ENCODE data around the gene STK25. TPM values are rescaled to one million over a fixed set of nuclear protein-coding genes. Genes with fewer than 3 reads are reported as not detected.

The STK25 gene
- total and polyA plus RNA-seq, 2 donors (not counting 3 experiments of a cell fraction or from before 2014, with no cell fraction given) = 286 to 715 TPM

DNA sequence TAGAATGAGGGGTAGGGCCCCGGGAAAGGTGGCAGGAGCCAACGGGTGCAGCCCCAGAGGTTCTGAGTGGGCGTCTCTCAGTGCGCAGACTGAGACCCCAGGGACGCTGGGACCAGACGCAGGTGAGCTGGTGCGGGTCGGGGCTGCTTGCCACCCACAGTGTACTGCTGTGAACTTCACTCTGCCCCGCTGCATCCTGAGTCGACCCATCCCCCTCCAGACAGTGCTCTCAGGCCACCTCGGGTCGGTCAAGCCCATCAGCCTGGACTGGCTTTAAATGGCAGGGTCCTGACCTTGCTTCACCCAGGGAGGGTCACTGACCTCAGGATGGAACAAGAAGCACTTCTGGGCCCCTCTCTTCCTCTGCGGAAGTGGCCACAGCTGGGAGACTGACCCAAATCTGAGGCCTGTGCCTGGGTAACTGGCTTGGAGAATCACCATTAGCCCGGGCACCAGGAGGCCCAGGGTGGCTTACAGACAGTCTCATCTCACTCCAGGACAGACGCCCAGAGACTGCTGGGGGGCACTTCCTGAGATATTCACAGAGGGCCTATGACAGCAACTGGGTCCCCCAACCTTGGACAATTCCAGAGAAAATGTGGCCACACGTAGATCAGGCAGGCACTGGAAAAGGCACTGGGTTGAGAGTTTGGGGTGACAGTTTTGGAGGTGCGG is 26.5 kb upstream of the STK25 start:
- H3K4me2 ChIP-seq (ENCODE audit: insufficient read depth, low read length) = no peak overlapping the region
- ChIA-PET CTCF (interaction anchor here (0.8 kb wide), 1 partner anchor 8 kb away, joined by 3 read pairs; no protein-coding TSS in a partner anchor), POLR2A (no interaction called here)
- dilution Hi-C loops (cut with MboI; ENCODE audit: extremely low pct_ligation_motif_present, low sequenced_read_pairs) = no loop called here
- H3K79me2 ChIP-seq (ENCODE audit: control insufficient read depth, insufficient read depth, low read length) = no peaks in the 10 kb centered on the region
- H3K4me1 ChIP-seq (ENCODE audit: control insufficient read depth, extremely low read depth, insufficient read depth, low read length) = no peaks in the 10 kb centered on the region
- no peak for DNase-seq (ENCODE audit: low read depth, low spot score)
- peaks cover 4 to 5% of the 10 kb centered on the region in 2 experiments for H3K27me3 ChIP-seq (ENCODE audit: control insufficient read depth in 2 of 2, insufficient read depth in 2 of 2, low read length in 2 of 2)
- BruUV-seq (replicated peaks) = no TSS peak
- intact Hi-C loops (cut with micrococcal nuclease) = no loop called here
- no peak overlapping the region for H3K27ac ChIP-seq (ENCODE audit: insufficient read depth, low read depth, low read length)
- H4K20me1 ChIP-seq (replicated peaks; ENCODE audit: control insufficient read depth, extremely low read depth, insufficient read depth, low read length) = no peaks in the 10 kb centered on the region
- H2AFZ ChIP-seq (ENCODE audit: low read depth, low read length) = no peak overlapping the region
- H3K9ac ChIP-seq (replicated peaks; ENCODE audit: extremely low read depth, insufficient read depth, low read length) = no peak overlapping the region
- no peaks in the 10 kb centered on the region for H3K36me3 ChIP-seq (ENCODE audit: control insufficient read depth in 2 of 2, extremely low read depth in 1 of 2, insufficient read depth in 2 of 2, low read length in 2 of 2)
- no peaks in the 10 kb centered on the region for H3K9me1 ChIP-seq (replicated peaks; ENCODE audit: control insufficient read depth, extremely low read depth, insufficient read depth, low read length)
- no peak overlapping the region for H3K4me3 ChIP-seq (replicated peaks in 1 of 3; ENCODE audit: insufficient read depth in 1 of 3, low read depth in 1 of 3, low read length in 3 of 3)
- FAIRE-seq = no peak
- H3K9me3 ChIP-seq (replicated peaks; ENCODE audit: control insufficient read depth, insufficient read depth, low read length) = no peaks in the 10 kb centered on the region
- no peak for TF ChIP-seq EZH2 (IDR thresholded peaks at IDR 0.05; ENCODE audit: borderline replicate concordance, low read depth, low read length, severe bottlenecking)
- TF ChIP-seq, protein P1, sequence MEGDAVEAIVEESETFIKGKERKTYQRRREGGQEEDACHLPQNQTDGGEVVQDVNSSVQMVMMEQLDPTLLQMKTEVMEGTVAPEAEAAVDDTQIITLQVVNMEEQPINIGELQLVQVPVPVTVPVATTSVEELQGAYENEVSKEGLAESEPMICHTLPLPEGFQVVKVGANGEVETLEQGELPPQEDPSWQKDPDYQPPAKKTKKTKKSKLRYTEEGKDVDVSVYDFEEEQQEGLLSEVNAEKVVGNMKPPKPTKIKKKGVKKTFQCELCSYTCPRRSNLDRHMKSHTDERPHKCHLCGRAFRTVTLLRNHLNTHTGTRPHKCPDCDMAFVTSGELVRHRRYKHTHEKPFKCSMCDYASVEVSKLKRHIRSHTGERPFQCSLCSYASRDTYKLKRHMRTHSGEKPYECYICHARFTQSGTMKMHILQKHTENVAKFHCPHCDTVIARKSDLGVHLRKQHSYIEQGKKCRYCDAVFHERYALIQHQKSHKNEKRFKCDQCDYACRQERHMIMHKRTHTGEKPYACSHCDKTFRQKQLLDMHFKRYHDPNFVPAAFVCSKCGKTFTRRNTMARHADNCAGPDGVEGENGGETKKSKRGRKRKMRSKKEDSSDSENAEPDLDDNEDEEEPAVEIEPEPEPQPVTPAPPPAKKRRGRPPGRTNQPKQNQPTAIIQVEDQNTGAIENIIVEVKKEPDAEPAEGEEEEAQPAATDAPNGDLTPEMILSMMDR (IDR thresholded peaks at IDR 0.05; ENCODE audit: extremely low read depth in 1 of 2, insufficient read depth in 1 of 2, low read depth in 1 of 2, low read length in 2 of 2) = no peak
- TF ChIP-seq JUN (IDR thresholded peaks at IDR 0.05; ENCODE audit: borderline replicate concordance, insufficient read depth, insufficient read length, low read depth) = no peak
- TF ChIP-seq MYC (IDR thresholded peaks at IDR 0.05; ENCODE audit: low read depth, low read length) = no peak
- no peak for TF ChIP-seq POLR2A (IDR thresholded peaks at IDR 0.05; ENCODE audit: low read depth, low read length)

DNA sequence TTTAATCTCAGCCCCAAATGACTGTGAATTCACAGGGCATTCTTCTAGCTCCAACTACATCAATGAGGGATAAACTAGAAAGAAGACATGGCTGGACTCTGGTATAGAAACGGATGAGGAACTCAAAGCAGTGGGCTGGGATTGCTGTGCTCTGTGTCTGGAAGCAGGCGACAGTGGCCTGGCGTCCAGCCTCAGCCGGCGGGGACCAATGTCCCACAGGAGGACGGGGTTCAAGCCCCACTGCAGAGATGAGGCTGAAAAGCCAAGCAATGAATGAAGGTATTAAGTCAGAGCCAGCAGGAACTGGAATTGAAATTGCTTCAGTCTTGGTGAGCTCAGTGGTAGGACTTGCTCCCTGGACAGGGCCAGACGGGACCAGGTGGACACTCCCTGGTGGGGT is 25.9 kb upstream of the STK25 start:
- no peaks in the 10 kb centered on the region for H3K4me1 ChIP-seq (ENCODE audit: control insufficient read depth, extremely low read depth, insufficient read depth, low read length)
- no peaks in the 10 kb centered on the region for H3K9me3 ChIP-seq (replicated peaks; ENCODE audit: control insufficient read depth, insufficient read depth, low read length)
- DNase-seq (ENCODE audit: low read depth, low spot score) (no peak), FAIRE-seq (no peak)
- H4K20me1 ChIP-seq (replicated peaks; ENCODE audit: control insufficient read depth, extremely low read depth, insufficient read depth, low read length) = no peaks in the 10 kb centered on the region
- H3K27me3 ChIP-seq (ENCODE audit: control insufficient read depth in 2 of 2, insufficient read depth in 2 of 2, low read length in 2 of 2) = peaks cover 4 to 5% of the 10 kb centered on the region in 2 experiments
- TF ChIP-seq JUN (IDR thresholded peaks at IDR 0.05; ENCODE audit: borderline replicate concordance, insufficient read depth, insufficient read length, low read depth) (no peak), EZH2 (IDR thresholded peaks at IDR 0.05; ENCODE audit: borderline replicate concordance, low read depth, low read length, severe bottlenecking) (no peak), FOS (IDR thresholded peaks at IDR 0.05; ENCODE audit: borderline replicate concordance, insufficient read depth, low read length) (no peak), GATA2 (IDR thresholded peaks at IDR 0.05; ENCODE audit: insufficient read depth, insufficient read length, low read depth, low read length) (no peak), MYC (IDR thresholded peaks at IDR 0.05; ENCODE audit: low read depth, low read length) (no peak), POLR2A (IDR thresholded peaks at IDR 0.05; ENCODE audit: low read depth, low read length) (no peak), POLR2AphosphoS5 (IDR thresholded peaks at IDR 0.05; ENCODE audit: insufficient read depth, low read depth, low read length) (no peak)
- TF ChIP-seq, protein P1 (IDR thresholded peaks at IDR 0.05; ENCODE audit: extremely low read depth in 1 of 2, insufficient read depth in 1 of 2, low read depth in 1 of 2, low read length in 2 of 2) = no peak
- TF ChIP-seq, protein P2, sequence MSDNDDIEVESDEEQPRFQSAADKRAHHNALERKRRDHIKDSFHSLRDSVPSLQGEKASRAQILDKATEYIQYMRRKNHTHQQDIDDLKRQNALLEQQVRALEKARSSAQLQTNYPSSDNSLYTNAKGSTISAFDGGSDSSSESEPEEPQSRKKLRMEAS (IDR thresholded peaks at IDR 0.05; ENCODE audit: insufficient read depth, insufficient read length) = no peak
- CTCF ChIA-PET = no interaction called here
- no peak overlapping the region for H2AFZ ChIP-seq (ENCODE audit: low read depth, low read length)
- no peak overlapping the region for H3K4me2 ChIP-seq (ENCODE audit: insufficient read depth, low read length)
- H3K9ac ChIP-seq (replicated peaks; ENCODE audit: extremely low read depth, insufficient read depth, low read length) = no peak overlapping the region
- intact Hi-C loops (cut with micrococcal nuclease) (no loop called here), dilution Hi-C loops (cut with MboI; ENCODE audit: extremely low pct_ligation_motif_present, low sequenced_read_pairs) (no loop called here)
- no peaks in the 10 kb centered on the region for H3K9me1 ChIP-seq (replicated peaks; ENCODE audit: control insufficient read depth, extremely low read depth, insufficient read depth, low read length)
- H3K36me3 ChIP-seq (ENCODE audit: control insufficient read depth in 2 of 2, extremely low read depth in 1 of 2, insufficient read depth in 2 of 2, low read length in 2 of 2) = no peaks in the 10 kb centered on the region
- no peaks in the 10 kb centered on the region for H3K79me2 ChIP-seq (ENCODE audit: control insufficient read depth, insufficient read depth, low read length)
- H3K27ac ChIP-seq (ENCODE audit: insufficient read depth, low read depth, low read length) = no peak overlapping the region
- POLR2A ChIA-PET = no interaction called here
- H3K4me3 ChIP-seq (replicated peaks in 1 of 3; ENCODE audit: insufficient read depth in 1 of 3, low read depth in 1 of 3, low read length in 3 of 3) = no peak overlapping the region
- no TSS peak for BruUV-seq (replicated peaks)
